BJ (cell line): ENCODE measurements around the gene WIPF2. TPM values are rescaled to one million over a fixed set of nuclear protein-coding genes. Genes with fewer than 3 reads are reported as not detected.
"Not testable (repeated sequence)": the region's sequence is repeated elsewhere in the genome, so short reads cannot be mapped to it uniquely, and the experiment has no call there.

Experiments used
- CTCF ChIA-PET: fragments of 350-600 bp; formaldehyde crosslinking; extraction: SDS; loops from one replicate; lab custom pipeline; 2021; ENCODE audit warnings: antibody characterized with exemption, inconsistent platforms; lab: Yijun Ruan, JAX
- POLR2A ChIA-PET: fragments of 300-600 bp; sonication (Branson Sonifier 250); formaldehyde crosslinking; extraction: SDS; loops from one replicate; lab custom pipeline; 2021; ENCODE audit warnings: antibody characterized with exemption; lab: Charles Lee
- DNase-seq: peaks from one replicate; pipeline ENCODE4 v3.0.0-alpha.2; 2011; ENCODE audit warnings: low read depth
- H3K27me3 ChIP-seq: 2 replicates; pipeline ENCODE4 v1.6.0; 2011; ENCODE audit warnings: low read length; ENCODE audit not compliant: control insufficient read depth, insufficient read depth
- H3K36me3 ChIP-seq: 2 replicates; pipeline ENCODE4 v1.5.1; 2011; ENCODE audit warnings: low read length; ENCODE audit not compliant: control insufficient read depth, insufficient read depth
- H3K4me3 ChIP-seq: 2 replicates; pipeline ENCODE4 v1.5.1; 2011; ENCODE audit warnings: low read depth, mild to moderate bottlenecking, control low read depth, low read length
- polyA plus RNA-seq: library from polyadenylated mRNA; depleted of rRNA; stranded (reverse); fragments of >200 nt; gene quantifications from 2 replicates; pipeline ENCODE4 v1.2.3, GENCODE V29; 2011
- TF ChIP-seq, protein P1 (sequence below): IDR thresholded peaks from 2 replicates; pipeline ENCODE4 v1.5.1; 2011; ENCODE audit warnings: low read depth, mild to moderate bottlenecking, control low read depth, inconsistent platforms, low read length, moderate library complexity; ENCODE audit not compliant: insufficient read depth

The WIPF2 gene
- polyA plus RNA-seq, 1 experiment = 8.1 TPM

DNA sequence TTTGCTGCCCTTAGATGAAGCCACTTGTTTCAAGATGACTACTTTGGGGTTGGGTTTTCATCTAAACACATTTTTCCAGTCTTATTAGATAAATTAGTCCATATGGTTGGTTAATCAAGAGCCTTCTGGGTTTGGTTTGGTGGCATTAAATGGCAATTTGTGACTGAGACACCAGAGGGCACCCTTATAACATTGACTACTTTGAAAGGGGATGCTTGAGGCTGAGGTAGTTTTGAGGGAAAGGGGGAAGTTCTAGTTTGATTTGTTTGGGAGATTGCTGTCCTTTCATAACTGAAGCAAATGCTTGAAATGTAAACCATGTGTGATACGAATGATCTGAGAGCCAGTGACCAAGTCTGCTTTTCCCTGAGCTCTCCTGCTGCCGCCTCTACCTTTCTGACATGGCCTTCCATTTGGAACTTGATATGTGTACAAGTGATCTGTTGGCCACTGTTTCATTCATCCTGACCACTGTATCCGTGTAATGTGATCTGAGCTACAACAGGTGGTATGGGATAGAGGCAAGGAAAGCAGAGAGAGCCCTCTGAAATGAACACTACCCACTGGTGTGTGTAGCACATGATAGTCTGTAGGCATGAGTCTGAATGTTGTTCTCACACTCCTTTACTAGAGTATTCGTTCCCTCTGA lies 84.0 kb downstream of the WIPF2 start:
- no peak overlapping the region for H3K4me3 ChIP-seq
- H3K36me3 ChIP-seq = no peaks in the 10 kb centered on the region
- TF ChIP-seq, protein P1, sequence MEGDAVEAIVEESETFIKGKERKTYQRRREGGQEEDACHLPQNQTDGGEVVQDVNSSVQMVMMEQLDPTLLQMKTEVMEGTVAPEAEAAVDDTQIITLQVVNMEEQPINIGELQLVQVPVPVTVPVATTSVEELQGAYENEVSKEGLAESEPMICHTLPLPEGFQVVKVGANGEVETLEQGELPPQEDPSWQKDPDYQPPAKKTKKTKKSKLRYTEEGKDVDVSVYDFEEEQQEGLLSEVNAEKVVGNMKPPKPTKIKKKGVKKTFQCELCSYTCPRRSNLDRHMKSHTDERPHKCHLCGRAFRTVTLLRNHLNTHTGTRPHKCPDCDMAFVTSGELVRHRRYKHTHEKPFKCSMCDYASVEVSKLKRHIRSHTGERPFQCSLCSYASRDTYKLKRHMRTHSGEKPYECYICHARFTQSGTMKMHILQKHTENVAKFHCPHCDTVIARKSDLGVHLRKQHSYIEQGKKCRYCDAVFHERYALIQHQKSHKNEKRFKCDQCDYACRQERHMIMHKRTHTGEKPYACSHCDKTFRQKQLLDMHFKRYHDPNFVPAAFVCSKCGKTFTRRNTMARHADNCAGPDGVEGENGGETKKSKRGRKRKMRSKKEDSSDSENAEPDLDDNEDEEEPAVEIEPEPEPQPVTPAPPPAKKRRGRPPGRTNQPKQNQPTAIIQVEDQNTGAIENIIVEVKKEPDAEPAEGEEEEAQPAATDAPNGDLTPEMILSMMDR = peak; percentile 69
- no peaks in the 10 kb centered on the region for H3K27me3 ChIP-seq
- DNase-seq = no peak
- ChIA-PET CTCF (interaction anchor here (0.8 to 30.6 kb wide), 25 partner anchors 8 to 554 kb away, joined by 3 to 762 read pairs (median 5); partner anchors contain the start of genes CDC6, GJD3 and TOP2A), POLR2A (interaction anchor here (0.6 to 1.0 kb wide), 3 partner anchors 15 to 84 kb away, joined by 3 to 5 read pairs (median 5); partner anchors contain the start of gene WIPF2)

DNA sequence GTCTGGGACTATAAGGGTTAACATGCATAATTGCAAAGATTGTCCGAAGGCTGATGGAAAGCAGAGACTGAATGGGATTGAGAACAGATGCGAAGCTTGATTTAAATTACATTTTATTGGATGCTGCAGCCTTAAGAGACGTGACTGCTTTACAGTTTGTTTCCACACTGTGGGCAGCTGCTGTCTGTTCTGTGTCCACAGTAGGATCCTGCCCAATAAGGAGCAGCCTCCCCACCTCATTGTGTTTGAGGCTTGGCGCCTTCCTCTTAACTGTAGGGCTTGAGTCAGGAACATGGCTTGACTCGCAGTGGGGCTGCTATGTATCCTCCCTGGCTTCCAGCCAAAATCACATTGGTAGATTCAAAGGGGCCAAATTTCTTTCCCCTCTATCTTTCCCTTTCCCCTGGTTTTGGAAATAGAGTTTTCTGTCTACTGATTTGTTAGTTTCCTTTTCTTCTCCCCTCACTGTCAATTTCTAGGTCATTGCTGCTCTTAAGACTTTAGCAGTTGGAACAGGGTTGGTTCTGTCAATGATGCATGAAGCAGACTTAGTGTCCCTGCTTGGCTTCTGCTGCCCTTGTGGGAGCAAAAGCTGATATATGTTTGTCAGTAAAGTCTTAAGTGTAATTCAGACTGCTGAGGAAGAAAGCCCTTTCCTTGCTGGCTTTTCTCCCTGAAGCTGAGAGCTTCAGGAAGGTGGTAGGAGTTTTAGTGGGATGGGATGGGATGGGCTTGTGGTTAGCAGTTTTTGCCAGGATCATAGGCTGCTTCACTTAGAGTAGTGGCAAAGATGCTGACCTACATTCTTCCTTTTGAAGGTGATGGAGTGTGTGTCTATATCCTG lies 84.8 kb downstream of the WIPF2 start:
- Histone ChIP-seq H3K36me3 (no peaks in the 10 kb centered on the region), H3K4me3 (no peak overlapping the region), H3K27me3 (no peaks in the 10 kb centered on the region)
- POLR2A ChIA-PET = interaction anchor here (0.7 to 1.0 kb wide), 2 partner anchors 85 to 145 kb away, joined by 5 read pairs; partner anchors contain the start of gene WIPF2
- peak; percentile 51 for DNase-seq
- TF ChIP-seq, protein P1 = no peak
- CTCF ChIA-PET = interaction anchor here (0.8 to 30.6 kb wide), 25 partner anchors 8 to 553 kb away, joined by 3 to 762 read pairs (median 6); partner anchors contain the start of genes CDC6, GJD3 and TOP2A

DNA sequence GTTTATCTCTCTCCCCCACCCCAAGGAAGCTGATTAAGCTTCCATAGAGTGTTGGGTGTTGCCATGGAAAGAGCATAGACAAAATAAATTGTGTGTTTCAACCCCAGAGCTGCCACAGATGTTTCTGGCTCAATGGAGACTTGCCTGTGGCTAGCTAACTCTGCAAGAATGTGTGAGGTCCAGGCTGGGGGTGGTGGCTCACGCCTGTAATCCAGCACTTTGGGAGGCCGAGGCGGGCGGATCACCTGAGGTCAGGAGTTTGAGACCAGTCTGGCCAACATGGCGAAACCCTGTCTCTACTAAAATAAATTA lies 85.4 kb downstream of the WIPF2 start:
- H3K27me3 ChIP-seq, H3K4me3 ChIP-seq, H3K36me3 ChIP-seq: not testable (repeated sequence)
- DNase-seq = peak; percentile 94
- CTCF ChIA-PET = interaction anchor here (0.8 to 30.6 kb wide), 13 partner anchors 14 to 255 kb away, joined by 3 to 762 read pairs (median 6); partner anchors contain the start of gene GJD3
- POLR2A ChIA-PET = interaction anchor here (0.7 kb wide), 1 partner anchor 144 kb away, joined by 5 read pairs; no protein-coding TSS in a partner anchor

DNA sequence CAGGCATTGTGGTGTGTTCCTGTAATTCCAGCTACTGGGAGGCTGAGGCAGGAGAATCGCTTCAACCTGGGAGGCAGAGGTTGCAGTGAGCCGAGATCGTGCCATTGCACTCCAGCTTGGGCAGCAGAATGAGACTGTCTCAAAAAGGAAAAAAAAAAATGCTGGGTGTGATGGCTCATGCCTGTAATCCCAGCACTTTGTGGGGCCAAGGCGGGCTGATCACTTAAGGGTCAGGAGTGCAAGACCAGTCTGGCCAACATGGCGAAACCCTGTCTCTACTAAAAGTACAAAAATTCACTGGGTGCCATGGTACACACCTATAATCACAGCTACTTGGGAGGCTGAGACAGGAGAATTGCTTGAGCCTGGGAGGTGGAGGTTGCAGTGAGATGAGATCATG lies 85.8 kb downstream of the WIPF2 start:
- H3K27me3 ChIP-seq, H3K36me3 ChIP-seq, DNase-seq, H3K4me3 ChIP-seq: not testable (repeated sequence)
- ChIA-PET CTCF (interaction anchor here (0.7 to 30.6 kb wide), 14 partner anchors 14 to 377 kb away, joined by 3 to 762 read pairs (median 6); partner anchors contain the start of gene GJD3), POLR2A (interaction anchor here (0.7 kb wide), 1 partner anchor 144 kb away, joined by 5 read pairs; no protein-coding TSS in a partner anchor)

DNA sequence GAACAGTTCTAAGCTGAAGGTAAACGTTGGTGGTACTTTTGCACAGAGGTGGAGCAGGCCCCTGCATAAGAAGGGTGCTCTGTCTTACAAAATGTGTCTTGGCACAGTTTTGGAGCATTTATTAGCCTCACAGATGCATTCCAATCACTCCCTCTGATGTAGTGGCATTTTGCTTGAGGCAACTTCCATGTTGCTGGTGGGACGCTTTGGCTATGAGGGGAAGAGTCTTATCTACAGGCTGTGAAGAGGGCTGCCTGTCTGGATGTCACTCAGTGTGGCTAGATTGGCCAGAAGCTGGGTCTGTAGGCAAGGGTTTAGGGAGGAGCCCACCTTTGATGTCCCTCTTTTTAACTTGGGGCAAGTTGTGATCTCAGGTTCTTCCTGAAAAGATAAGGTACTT lies 87.3 kb downstream of the WIPF2 start:
- Histone ChIP-seq H3K36me3 (no peaks in the 10 kb centered on the region), H3K27me3 (no peaks in the 10 kb centered on the region), H3K4me3 (no peak overlapping the region)
- TF ChIP-seq, protein P1 = no peak
- ChIA-PET POLR2A (interaction anchor here (1.2 kb wide), 1 partner anchor 13 kb away, joined by 7 read pairs; no protein-coding TSS in a partner anchor), CTCF (interaction anchor here (0.9 to 30.6 kb wide), 3 partner anchors 12 to 250 kb away, joined by 3 to 762 read pairs (median 115); partner anchors contain the start of gene GJD3)
- no peak for DNase-seq
